ENCODE data around the gene PLD4.

Gene PLD4

DNA sequence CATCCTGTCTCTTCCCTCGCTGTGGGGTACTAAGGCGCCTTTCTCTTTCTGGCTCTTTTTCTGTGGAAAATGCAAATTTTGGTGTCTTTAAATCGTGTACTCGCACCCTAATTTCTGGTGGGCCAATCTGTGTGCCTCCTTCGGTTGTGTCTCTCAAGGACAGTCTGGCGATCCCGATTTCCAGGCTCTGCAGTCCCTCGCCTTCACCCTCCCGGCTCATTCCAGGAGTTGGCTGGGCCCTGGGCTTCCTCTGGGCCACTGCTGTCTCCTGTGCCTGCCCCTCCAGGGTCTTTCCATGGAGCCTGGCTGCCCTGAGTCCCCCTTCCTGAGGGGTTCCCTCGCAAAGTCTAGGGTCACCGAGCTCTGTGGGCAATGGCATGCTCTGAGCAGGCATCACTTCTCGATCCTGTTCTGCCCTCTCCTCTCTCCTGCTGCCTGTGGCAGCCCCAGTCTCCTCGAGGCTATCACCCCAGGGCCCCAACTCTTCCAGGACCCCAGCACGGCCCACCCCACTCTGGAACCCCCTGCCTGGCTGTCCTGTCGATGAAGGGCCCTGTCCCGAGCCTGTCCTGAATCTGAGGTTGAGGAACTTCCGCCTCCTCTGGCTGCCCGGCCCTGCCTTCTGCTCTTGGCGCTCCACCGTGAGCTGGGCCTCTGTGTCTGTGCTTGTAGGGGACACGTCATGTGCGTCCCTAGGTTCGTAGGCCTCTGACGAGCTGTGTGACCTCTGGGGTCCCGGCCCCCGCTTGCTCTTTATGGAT is 29.4 kb downstream of the PLD4 start:
- Histone ChIP-seq H3K4me1 (ENCODE audit: control insufficient read depth, low read length) (no peaks in the 10 kb centered on the region), H3K4me2 (ENCODE audit: low read length) (no peak overlapping the region), H3K36me3 (ENCODE audit: control insufficient read depth, low read length) (no peaks in the 10 kb centered on the region), H3K79me2 (ENCODE audit: control insufficient read depth, low read length) (no peaks in the 10 kb centered on the region), H3K27me3 (ENCODE audit: control insufficient read depth, low read length) (0 out of 2 replicates have a peak, but pooled peaks cover 2% of the 10 kb centered on the region), H3K4me3 (ENCODE audit: low read length) (no peak overlapping the region), H3K27ac (ENCODE audit: low read depth, low read length) (no peak overlapping the region), H4K20me1 (ENCODE audit: control insufficient read depth, insufficient read depth, low read depth, low read length) (no peaks in the 10 kb centered on the region), H3K9me2 (replicated peaks; ENCODE audit: control insufficient read depth, low read length) (no peaks in the 10 kb centered on the region), H3F3A (ENCODE audit: control insufficient read depth, insufficient read depth) (no peaks in the 10 kb centered on the region), H3K9me3 (ENCODE audit: control insufficient read depth, insufficient read depth, low read length) (no peaks in the 10 kb centered on the region)
- TF ChIP-seq EZH2phosphoT487 (IDR thresholded peaks at IDR 0.05; ENCODE audit: borderline replicate concordance, low read length): no peak
- TF ChIP-seq, protein P1, sequence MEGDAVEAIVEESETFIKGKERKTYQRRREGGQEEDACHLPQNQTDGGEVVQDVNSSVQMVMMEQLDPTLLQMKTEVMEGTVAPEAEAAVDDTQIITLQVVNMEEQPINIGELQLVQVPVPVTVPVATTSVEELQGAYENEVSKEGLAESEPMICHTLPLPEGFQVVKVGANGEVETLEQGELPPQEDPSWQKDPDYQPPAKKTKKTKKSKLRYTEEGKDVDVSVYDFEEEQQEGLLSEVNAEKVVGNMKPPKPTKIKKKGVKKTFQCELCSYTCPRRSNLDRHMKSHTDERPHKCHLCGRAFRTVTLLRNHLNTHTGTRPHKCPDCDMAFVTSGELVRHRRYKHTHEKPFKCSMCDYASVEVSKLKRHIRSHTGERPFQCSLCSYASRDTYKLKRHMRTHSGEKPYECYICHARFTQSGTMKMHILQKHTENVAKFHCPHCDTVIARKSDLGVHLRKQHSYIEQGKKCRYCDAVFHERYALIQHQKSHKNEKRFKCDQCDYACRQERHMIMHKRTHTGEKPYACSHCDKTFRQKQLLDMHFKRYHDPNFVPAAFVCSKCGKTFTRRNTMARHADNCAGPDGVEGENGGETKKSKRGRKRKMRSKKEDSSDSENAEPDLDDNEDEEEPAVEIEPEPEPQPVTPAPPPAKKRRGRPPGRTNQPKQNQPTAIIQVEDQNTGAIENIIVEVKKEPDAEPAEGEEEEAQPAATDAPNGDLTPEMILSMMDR (IDR thresholded peaks at IDR 0.05; ENCODE audit: low read depth, low read length, poor library complexity, severe bottlenecking): no peak

DNA sequence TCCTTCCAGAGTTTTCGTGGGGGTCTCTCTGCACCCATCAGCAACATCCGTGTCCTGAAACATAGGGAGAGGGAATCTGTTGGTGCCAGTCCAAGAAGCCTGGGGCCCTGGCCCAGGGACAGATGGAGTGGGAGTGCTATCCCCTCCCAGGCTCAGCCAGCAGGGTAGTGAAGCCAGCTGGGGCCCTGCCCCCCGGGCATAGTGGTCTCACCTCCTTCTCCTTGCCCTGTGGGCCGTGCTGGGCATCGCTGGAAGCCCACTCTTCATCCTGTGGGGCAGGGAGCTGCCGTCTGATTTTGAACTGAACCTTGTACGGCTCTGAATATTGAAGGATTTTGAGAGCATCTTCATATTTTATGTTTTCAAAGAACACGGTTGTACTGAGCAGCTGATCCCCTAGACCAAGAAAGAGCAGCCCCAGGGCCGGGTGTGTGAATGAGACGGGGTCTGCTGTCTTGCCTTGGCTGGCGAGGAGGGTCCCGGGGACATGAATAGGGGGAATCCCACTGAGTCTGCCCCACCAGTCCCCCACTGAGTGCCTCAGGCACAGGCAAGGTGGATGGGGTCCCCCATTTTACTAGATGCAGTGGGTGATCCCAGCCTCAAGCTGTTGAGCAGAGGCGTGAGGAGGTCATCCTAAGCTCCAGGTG is 30.2 kb downstream of the PLD4 start:
- no peak overlapping the region for H3K4me3 ChIP-seq (ENCODE audit: low read length)
- no peaks in the 10 kb centered on the region for H3F3A ChIP-seq (ENCODE audit: control insufficient read depth, insufficient read depth)
- H3K27ac ChIP-seq (ENCODE audit: low read depth, low read length): no peak overlapping the region
- no peaks in the 10 kb centered on the region for H3K9me3 ChIP-seq (ENCODE audit: control insufficient read depth, insufficient read depth, low read length)
- H3K79me2 ChIP-seq (ENCODE audit: control insufficient read depth, low read length): no peaks in the 10 kb centered on the region
- no peaks in the 10 kb centered on the region for H3K36me3 ChIP-seq (ENCODE audit: control insufficient read depth, low read length)
- TF ChIP-seq EZH2phosphoT487 (IDR thresholded peaks at IDR 0.05; ENCODE audit: borderline replicate concordance, low read length): no peak
- TF ChIP-seq, protein P1 (IDR thresholded peaks at IDR 0.05; ENCODE audit: low read depth, low read length, poor library complexity, severe bottlenecking): no peak
- H3K4me2 ChIP-seq (ENCODE audit: low read length): no peak overlapping the region
- H3K27me3 ChIP-seq (ENCODE audit: control insufficient read depth, low read length): 0 out of 2 replicates have a peak, but pooled peaks cover 2% of the 10 kb centered on the region
- H4K20me1 ChIP-seq (ENCODE audit: control insufficient read depth, insufficient read depth, low read depth, low read length): no peaks in the 10 kb centered on the region
- no peaks in the 10 kb centered on the region for H3K4me1 ChIP-seq (ENCODE audit: control insufficient read depth, low read length)
- no peaks in the 10 kb centered on the region for H3K9me2 ChIP-seq (replicated peaks; ENCODE audit: control insufficient read depth, low read length)

DNA sequence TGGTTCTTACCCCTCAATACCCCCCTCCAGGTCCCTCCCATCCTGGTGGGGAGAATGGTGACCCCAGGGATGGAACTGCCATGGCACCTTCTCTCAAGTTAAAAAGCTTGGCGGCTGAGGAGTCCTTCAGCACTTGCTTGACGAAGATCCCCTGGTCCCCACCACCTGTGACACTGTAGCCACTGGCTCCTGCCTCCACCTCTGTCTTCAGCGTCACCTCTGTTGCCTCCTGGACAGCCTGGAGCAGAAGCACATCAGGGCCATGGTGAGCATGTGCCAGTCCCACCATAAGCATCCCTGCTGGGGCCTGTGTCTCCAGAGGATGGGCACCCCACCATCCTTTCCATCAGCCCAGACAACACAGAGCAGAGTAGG is 30.7 kb downstream of the PLD4 start:
- H3F3A ChIP-seq (ENCODE audit: control insufficient read depth, insufficient read depth): no peaks in the 10 kb centered on the region
- H4K20me1 ChIP-seq (ENCODE audit: control insufficient read depth, insufficient read depth, low read depth, low read length): no peaks in the 10 kb centered on the region
- TF ChIP-seq EZH2phosphoT487 (IDR thresholded peaks at IDR 0.05; ENCODE audit: borderline replicate concordance, low read length): no peak
- TF ChIP-seq, protein P1 (IDR thresholded peaks at IDR 0.05; ENCODE audit: low read depth, low read length, poor library complexity, severe bottlenecking): no peak
- H3K79me2 ChIP-seq (ENCODE audit: control insufficient read depth, low read length): no peaks in the 10 kb centered on the region
- H3K4me1 ChIP-seq (ENCODE audit: control insufficient read depth, low read length): no peaks in the 10 kb centered on the region
- peaks cover 2% of the 10 kb centered on the region; the same call in 1 of the 2 replicates for H3K27me3 ChIP-seq (ENCODE audit: control insufficient read depth, low read length)
- H3K27ac ChIP-seq (ENCODE audit: low read depth, low read length): no peak overlapping the region
- H3K9me2 ChIP-seq (replicated peaks; ENCODE audit: control insufficient read depth, low read length): no peaks in the 10 kb centered on the region
- H3K4me3 ChIP-seq (ENCODE audit: low read length): no peak overlapping the region
- H3K4me2 ChIP-seq (ENCODE audit: low read length): no peak overlapping the region
- H3K36me3 ChIP-seq (ENCODE audit: control insufficient read depth, low read length): no peaks in the 10 kb centered on the region
- no peaks in the 10 kb centered on the region for H3K9me3 ChIP-seq (ENCODE audit: control insufficient read depth, insufficient read depth, low read length)
